Osteoblast (primary cell): Measurements from ENCODE around the gene RO60. TPM values are rescaled to one million over a fixed set of nuclear protein-coding genes. Genes with fewer than 3 reads are reported as not detected.

Experiments used
- DNase-seq: peaks from one replicate; pipeline ENCODE4 v3.0.0; 2011; ENCODE audit warnings: low spot score, mixed read lengths; ENCODE audit not compliant: insufficient read length; ENCODE audit errors: missing footprints
- H2AFZ ChIP-seq: 2 replicates; pipeline ENCODE4 v1.6.0; 2011; ENCODE audit warnings: mild to moderate bottlenecking, low read length
- H3K27ac ChIP-seq: 2 replicates; pipeline ENCODE4 v1.5.1; 2011; ENCODE audit warnings: mild to moderate bottlenecking, low read depth, low read length, moderate library complexity
- H3K27me3 ChIP-seq: 2 replicates; pipeline ENCODE4 v1.6.0; 2012; ENCODE audit warnings: mild to moderate bottlenecking, control low read depth, inconsistent platforms, low read length, moderate library complexity; ENCODE audit not compliant: insufficient read depth
- H3K36me3 ChIP-seq: 2 replicates; pipeline ENCODE4 v1.5.1; 2011; ENCODE audit warnings: mild to moderate bottlenecking, low read length, control low read depth, moderate library complexity; ENCODE audit not compliant: insufficient read depth
- H3K4me1 ChIP-seq: 2 replicates; pipeline ENCODE4 v1.5.1; 2011; ENCODE audit warnings: mild to moderate bottlenecking, low read length, control low read depth, moderate library complexity; ENCODE audit not compliant: insufficient read depth
- H3K4me2 ChIP-seq: 2 replicates; pipeline ENCODE4 v1.6.0; 2011; ENCODE audit warnings: mild to moderate bottlenecking, low read length; ENCODE audit not compliant: insufficient read depth
- H3K4me3 ChIP-seq: fragments of 200-600 bp; sonication (generic); 3 replicates; pipeline ENCODE4 v1.5.1; 2012; ENCODE audit warnings: mild to moderate bottlenecking, low read length, inconsistent platforms; ENCODE audit not compliant: insufficient read depth
- H3K79me2 ChIP-seq: 2 replicates; pipeline ENCODE4 v1.6.0; 2012; ENCODE audit warnings: mild to moderate bottlenecking, low read length, control low read depth, inconsistent platforms; ENCODE audit not compliant: insufficient read depth
- H3K9me3 ChIP-seq: 2 replicates; pipeline ENCODE4 v1.5.1; 2011; ENCODE audit warnings: low read depth, low read length, control low read depth
- H4K20me1 ChIP-seq: 2 replicates; pipeline ENCODE4 v1.6.0; 2012; ENCODE audit warnings: mild to moderate bottlenecking, low read length, control low read depth; ENCODE audit not compliant: insufficient read depth
- CTCF ChIP-seq: IDR thresholded peaks from 2 replicates; pipeline ENCODE4 v1.5.1; 2011; ENCODE audit warnings: mild to moderate bottlenecking, low read depth, low read length, moderate library complexity; ENCODE audit errors: extremely low read depth
- total RNA-seq: library from RNA; depleted of rRNA; stranded (reverse); fragments of >200 nt; gene quantifications from 2 replicates; pipeline ENCODE4 v1.2.3, GENCODE V29; 2012

RO60 gene
- total RNA-seq, 1 donor = 138 TPM

DNA sequence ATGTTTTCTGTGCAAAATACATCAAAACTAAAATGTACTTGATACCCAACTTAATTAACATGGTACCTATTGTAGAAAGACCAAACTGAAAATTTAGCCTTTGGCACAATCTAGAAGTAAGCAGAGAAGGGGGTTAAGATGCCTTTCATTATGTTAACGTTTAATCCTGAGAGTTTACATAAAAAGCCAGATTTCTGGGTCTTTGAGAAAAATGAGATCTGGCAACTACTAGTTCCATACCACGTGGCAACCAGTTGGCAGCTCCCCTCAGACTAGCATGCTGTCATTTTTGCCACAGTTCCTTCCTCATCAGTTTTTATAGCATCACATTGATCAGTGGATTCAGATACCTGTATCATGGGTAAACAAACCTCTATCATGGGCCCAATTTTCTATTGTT lies 1.5 kb downstream of the RO60 start:
- Histone ChIP-seq H3K27me3 (no peaks in the 10 kb centered on the region), H3K9me3 (no peaks in the 10 kb centered on the region), H3K4me1 (peaks cover 14% of the 10 kb centered on the region), H4K20me1 (peaks cover 16% of the 10 kb centered on the region), H3K4me3 (peak overlapping the region; percentile 94), H2AFZ (no peak overlapping the region), H3K79me2 (peaks cover 89% of the 10 kb centered on the region), H3K27ac (peak overlapping the region; percentile 96), H3K4me2 (peak overlapping the region; percentile 84), H3K36me3 (no peaks in the 10 kb centered on the region)
- TF ChIP-seq CTCF = no peak
- DNase-seq = peak; percentile 69

GRCh38 chr1:193062698-193063463 lies 3.5 kb downstream of the RO60 start:
- Histone ChIP-seq H3K27me3 (no peaks in the 10 kb centered on the region), H3K4me1 (peaks cover 14% of the 10 kb centered on the region), H3K9me3 (no peaks in the 10 kb centered on the region), H3K4me2 (no peak overlapping the region), H4K20me1 (peaks cover 19% of the 10 kb centered on the region), H3K79me2 (peaks cover 86% of the 10 kb centered on the region), H3K4me3 (no peak overlapping the region), H3K27ac (no peak overlapping the region), H2AFZ (no peak overlapping the region), H3K36me3 (no peaks in the 10 kb centered on the region)
- DNase-seq = no peak
- no peak for TF ChIP-seq CTCF

DNA sequence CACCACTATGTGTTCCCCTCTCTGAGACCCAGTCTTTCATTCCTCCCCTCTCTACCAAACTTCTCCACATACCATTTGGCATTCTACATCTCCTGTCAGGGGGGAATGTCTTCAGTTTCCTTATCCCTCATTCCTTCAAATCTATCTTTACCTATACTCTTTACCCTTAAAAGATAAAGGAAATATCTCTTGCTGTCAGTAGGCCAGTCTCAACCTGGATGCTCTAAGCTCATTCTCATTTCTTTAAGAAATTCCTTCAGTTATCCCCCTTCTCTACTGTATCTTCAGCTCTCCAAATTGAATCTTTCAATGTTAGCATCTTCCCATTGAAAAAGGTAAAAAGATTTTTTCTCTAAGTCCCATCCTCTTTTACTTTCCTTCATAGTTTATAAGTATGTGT lies 6.5 kb downstream of the RO60 start:
- Histone ChIP-seq H3K9me3 (no peaks in the 10 kb centered on the region), H3K36me3 (peaks cover 9% of the 10 kb centered on the region), H2AFZ (no peak overlapping the region), H3K4me3 (no peak overlapping the region), H3K4me2 (no peak overlapping the region), H4K20me1 (peaks cover 21% of the 10 kb centered on the region), H3K27ac (no peak overlapping the region), H3K79me2 (peaks cover 96% of the 10 kb centered on the region), H3K4me1 (peaks cover 5% of the 10 kb centered on the region), H3K27me3 (no peaks in the 10 kb centered on the region)
- TF ChIP-seq CTCF = no peak
- DNase-seq = no peak

- no peak overlapping the region for H3K4me3 ChIP-seq
- H3K27ac ChIP-seq = no peak overlapping the region
- peaks cover 21% of the 10 kb centered on the region for H4K20me1 ChIP-seq
- DNase-seq = no peak
- H2AFZ ChIP-seq = no peak overlapping the region
- H3K79me2 ChIP-seq = peaks cover 95% of the 10 kb centered on the region
- H3K4me2 ChIP-seq = no peak overlapping the region
- H3K9me3 ChIP-seq = no peaks in the 10 kb centered on the region
- TF ChIP-seq CTCF = no peak
- no peaks in the 10 kb centered on the region for H3K27me3 ChIP-seq
- no peaks in the 10 kb centered on the region for H3K4me1 ChIP-seq
- H3K36me3 ChIP-seq = peaks cover 9% of the 10 kb centered on the region
Measured at GRCh38 chr1:193066606-193067005, 7.2 kb downstream of the RO60 start.
